HG02623 (cell line): Measurements from ENCODE around the gene NKX1-1.
"Not testable (repeated sequence)": the region's sequence is repeated elsewhere in the genome, so short reads cannot be mapped to it uniquely, and the experiment has no call there.

Source experiments
- ATAC-seq: cut with Tn5 transposase; IDR thresholded peaks from one replicate; pipeline ENCODE4 v1.9.1; 2021; ENCODE audit warnings: moderate library complexity; ENCODE audit not compliant: unreplicated experiment

NKX1-1 gene

DNA sequence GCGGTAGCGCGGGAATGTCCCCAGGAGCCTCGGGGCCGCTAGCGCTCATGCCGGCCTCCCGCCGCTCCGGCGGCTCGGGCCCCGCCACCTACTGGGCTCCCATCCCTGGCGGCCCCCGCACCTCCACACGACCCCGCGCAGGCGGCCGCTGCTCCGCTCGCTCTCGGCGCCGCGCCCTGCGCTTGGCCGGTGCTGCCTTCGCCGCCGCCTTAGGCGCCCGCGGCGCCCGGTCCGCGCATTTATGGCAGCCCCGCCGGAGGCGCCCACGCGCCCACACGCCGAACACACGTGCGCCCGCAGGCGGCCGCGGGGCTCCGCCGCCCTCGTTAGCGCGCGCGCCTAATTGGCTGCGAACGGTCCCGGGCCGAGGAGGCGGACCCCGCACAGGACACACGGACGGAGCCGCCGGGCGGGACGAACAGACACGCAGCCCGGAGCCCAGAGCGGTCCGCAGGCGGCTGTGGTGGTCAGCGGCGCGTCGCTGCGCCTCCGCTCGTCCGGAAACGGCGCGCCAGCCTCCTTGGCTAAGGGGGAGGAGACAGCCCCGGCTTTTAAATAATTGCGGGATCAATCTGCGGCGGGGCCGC, at the start of gene NKX1-1:
NKX1-1 (minus strand) TSS at position 49 of the 587 bp plus-strand sequence; CDS start at position 49, 0 bp downstream.
- ATAC-seq, result no peak

DNA sequence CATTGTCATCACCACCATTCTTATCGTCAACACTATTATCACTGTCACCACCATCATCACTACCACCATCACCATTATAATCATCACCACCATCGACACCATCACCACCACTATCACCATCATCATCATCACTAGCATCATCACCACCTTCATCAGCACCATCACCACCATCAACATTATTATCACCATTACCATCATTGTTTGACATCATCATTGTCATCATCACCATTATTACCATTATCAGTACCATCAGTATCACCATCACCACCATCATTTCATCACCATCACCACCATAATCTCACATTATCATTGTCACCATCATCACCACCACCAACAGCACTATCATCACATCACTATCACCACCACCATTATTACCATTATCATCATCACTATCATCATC, 47.5 kb upstream of the NKX1-1 start:
- ATAC-seq, result no peak

GRCh38 chr4:1452431-1453051, 46.3 kb upstream of the NKX1-1 start:
- no peak for ATAC-seq

GRCh38 chr4:1451752-1452122, 45.5 kb upstream of the NKX1-1 start:
- ATAC-seq, result no peak

- no peak for ATAC-seq
Measured at GRCh38 chr4:1451106-1451751, 45.0 kb upstream of the NKX1-1 start.

GRCh38 chr4:1449833-1450741, 43.8 kb upstream of the NKX1-1 start:
- no peak for ATAC-seq

DNA sequence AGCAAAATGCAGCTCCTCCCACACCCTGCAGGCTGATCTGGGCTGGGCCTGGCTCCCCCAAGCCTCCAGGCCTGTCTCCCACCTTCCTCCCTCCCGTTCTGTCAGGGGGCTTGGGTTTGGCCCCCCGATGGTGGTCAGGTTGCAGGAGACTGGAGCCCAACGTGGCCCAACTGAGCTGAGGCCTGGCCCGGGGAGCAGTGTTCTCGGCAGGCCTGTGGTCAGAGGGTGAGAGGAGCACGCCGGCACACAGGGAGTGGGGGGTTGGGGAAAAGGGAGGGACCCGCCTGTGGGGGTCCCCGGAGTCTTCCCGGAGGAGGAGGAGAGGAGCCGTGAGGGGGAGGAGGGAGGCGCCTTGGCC, 43.2 kb upstream of the NKX1-1 start:
- ATAC-seq, result no peak

GRCh38 chr4:1448589-1449420, 42.6 kb upstream of the NKX1-1 start:
- ATAC-seq, result no peak

DNA sequence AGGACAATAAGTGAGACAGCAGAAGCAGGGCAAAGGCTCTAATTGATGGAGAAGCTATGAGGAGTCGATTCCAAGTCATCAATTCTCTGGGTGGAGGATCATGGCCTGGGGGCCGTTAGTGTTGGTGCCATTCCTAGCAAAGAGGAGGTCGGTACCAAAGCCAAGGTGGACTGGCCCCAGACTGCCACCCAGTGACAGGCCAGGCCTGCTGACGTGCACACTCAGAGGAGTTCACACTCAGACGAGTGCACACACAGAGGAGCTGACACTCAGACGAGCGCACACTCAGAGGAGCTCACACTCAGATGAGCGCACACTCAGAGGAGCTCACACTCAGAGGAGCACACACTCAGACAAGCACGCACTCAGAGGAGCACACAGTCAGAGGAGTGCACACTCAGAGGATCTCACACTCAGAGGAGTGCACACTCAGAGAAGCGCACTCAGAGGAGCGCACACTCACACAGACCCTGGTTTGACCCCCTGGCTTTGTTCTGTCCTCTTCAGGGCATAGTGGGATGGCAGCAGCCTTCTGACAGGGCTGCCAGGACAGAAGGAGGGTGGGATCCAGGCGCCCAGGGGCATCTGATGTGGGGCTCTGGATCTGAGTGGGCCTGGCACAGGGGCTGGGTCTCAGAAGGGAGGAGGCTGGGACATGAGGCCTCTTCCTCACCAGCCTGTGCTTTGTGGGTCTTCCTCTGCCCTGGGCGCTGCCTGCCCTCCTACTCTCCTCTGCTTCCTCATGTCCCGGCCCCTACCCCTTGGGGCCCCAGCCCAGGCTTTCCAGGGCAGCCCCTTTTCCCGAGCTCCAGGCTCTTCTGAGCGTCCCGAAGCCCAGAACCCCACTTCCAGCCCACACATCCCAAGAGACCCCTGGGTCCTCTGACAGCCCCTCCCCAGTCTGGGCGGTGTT, 41.7 kb upstream of the NKX1-1 start:
- no peak for ATAC-seq

DNA sequence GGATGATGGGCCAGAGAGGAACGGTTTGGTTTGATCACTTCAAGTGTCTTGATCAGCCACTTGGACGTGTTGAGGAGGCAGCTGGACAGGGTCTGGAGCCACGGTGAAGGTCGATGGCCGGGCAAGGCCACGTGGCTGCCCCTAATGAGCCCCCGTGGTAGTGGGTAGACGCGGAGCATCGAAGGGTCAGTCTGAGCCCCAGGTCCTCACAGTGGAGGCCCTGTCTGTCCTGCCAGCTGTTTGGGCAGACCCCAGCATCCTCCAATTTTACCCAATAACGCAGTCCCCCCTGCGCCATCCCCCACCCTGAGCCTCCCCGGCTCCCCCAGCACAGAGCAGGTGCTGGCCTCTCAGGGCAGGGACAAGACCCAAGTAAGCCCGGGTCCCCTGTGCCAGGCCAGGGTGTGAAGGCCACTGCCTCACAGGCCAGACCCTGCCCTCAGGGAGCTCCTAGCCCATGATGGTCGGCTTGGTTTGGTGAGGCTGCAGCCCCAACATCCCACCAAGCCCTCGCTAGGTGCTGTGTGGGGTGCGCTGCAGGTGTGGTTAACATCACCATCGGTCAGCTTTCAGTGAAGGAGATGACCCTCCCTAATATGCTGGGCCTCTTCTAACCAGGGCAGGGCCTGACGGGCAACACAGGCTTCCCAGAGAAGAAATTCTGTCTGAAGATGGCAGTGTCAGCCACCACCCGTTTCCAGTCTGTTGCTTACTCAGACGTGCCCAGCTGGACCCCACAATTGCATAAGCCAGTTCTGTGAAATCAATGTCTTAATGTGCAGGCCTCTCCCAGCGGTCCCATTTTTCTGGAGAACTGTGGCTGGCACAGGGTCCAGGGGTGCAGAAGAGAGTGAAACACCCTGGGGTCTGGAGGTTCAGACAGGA, 40.5 kb upstream of the NKX1-1 start:
- no peak for ATAC-seq

- no peak for ATAC-seq
Measured at GRCh38 chr4:1445716-1446445, 39.6 kb upstream of the NKX1-1 start.

GRCh38 chr4:1443688-1444172, 37.5 kb upstream of the NKX1-1 start:
- not testable (repeated sequence) for ATAC-seq

GRCh38 chr4:1427010-1427409, 20.8 kb upstream of the NKX1-1 start:
- no peak for ATAC-seq

DNA sequence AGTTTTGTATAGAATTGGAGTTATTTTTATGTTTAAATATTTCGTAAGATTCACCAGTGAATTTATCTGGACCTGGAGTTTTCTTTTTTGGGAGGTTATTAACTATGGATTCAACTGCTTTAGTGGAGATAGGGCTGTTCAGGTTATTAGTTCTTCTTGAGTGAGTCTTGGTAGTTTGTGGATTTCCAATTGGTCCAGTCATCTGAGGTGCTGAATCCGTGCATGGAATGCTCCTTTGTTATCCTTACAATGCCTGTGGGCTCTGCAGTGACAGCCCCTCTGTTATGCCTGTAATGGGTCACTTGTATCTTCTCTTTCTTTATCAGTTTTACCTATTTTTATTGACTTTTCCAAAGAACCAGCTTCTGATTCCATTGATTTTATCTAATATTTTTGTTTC, 15.4 kb upstream of the NKX1-1 start:
- no peak for ATAC-seq

GRCh38 chr4:1419708-1420107, 13.5 kb upstream of the NKX1-1 start:
- no peak for ATAC-seq

DNA sequence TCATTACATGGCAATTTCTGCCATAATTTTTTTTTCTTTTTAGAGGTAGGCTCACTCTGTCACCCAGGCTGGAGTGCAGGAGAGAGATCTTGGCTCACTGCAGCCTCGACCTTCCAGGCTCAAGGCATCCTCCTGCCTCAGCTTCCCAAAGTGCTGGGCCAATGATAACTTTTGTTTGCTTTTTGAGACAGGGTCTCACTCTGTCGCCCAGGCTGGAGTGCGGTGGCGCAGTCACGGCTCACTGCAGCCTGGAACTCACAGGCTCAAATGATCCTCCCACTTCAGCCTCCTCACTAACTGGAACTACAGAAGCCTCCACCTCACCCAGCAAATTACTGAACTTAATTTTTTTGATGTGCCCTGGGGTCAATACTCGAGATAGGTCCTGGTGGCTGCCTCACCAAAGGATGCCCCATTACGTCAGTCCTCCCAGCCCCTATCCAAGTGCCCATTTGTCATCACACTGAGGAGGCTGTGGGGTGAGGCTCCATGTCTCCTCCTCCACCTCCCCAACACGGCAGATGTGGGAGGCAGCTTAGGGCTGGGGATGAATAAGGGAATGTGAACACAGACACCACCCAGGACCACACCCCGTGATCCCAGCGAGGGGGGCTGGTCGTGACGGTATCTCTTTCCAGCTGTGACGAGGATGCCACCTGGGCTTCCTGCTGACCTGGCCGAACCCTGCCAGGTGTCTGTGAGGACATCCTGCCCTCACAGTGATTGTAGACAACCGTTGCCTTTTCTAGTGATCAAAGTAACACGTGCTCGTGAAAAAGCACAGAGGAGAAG, 12.4 kb upstream of the NKX1-1 start:
- ATAC-seq, result no peak
